HepG2 (cell line): ENCODE measurements around the gene ITGB5. TPM values are rescaled to one million over a fixed set of nuclear protein-coding genes. Genes with fewer than 3 reads are reported as not detected.
A peak's percentile ranks its signal among the peaks of the same experiment; 100 is the strongest.

Source experiments
- ATF4 ChIP-seq, 2 experiments: fragments of 450-650 bp in 1 of 2; sonication (generic) in 1 of 2; formaldehyde crosslinking; IDR thresholded peaks; 2 replicates each; pipeline versions ENCODE4 v1.5.0 to v1.8.0; 2020 to 2022; ENCODE audit warnings: mild to moderate bottlenecking in 1 of 2, missing genetic modification reagents in 1 of 2
- HNF4G ChIP-seq, 2 experiments: sonication (generic) in 1 of 2; formaldehyde crosslinking in 1 of 2; IDR thresholded peaks; 2 replicates each; pipeline versions ENCODE4 v1.4.0 to v1.6.1; 2011 to 2020; ENCODE audit warnings: borderline replicate concordance in 2 of 2, low read depth in 2 of 2, mild to moderate bottlenecking in 2 of 2, low read length in 1 of 2, missing genetic modification reagents in 1 of 2, moderate library complexity in 1 of 2
- HNRNPH1 ChIP-seq: fragments of 200-400 bp; formaldehyde crosslinking; optimal IDR thresholded peaks from 2 replicates; pipeline ENCODE3; 2017; ENCODE audit warnings: mild to moderate bottlenecking, low read depth, low read length
- MTA3 ChIP-seq: sonication (generic); formaldehyde crosslinking; IDR thresholded peaks from 2 replicates; pipeline ENCODE4 v1.4.0; 2020; ENCODE audit warnings: missing genetic modification reagents
- NCOA1 ChIP-seq: sonication (generic); formaldehyde crosslinking; IDR thresholded peaks from 2 replicates; pipeline ENCODE4 v1.9.0; 2021; ENCODE audit warnings: missing genetic modification reagents
- NR2F1 ChIP-seq, 2 experiments: fragments of 450-650 bp in 1 of 2; formaldehyde crosslinking in 1 of 2; IDR thresholded peaks; 2 replicates each; pipeline versions ENCODE4 v1.5.0 to v1.6.1; 2016 to 2020; ENCODE audit warnings: mild to moderate bottlenecking in 1 of 2, missing compliant biosample characterization in 1 of 2, missing genetic modification reagents in 1 of 2, moderate library complexity in 1 of 2
- PITX1 ChIP-seq: sonication (generic); formaldehyde crosslinking; IDR thresholded peaks from 2 replicates; pipeline ENCODE4 v1.5.1; 2020; ENCODE audit warnings: mild to moderate bottlenecking, missing genetic modification reagents
- RBM22 ChIP-seq: fragments of 200-400 bp; formaldehyde crosslinking; optimal IDR thresholded peaks from 2 replicates; pipeline ENCODE3; 2017; ENCODE audit warnings: mild to moderate bottlenecking, low read length, moderate library complexity
- RFX3 ChIP-seq: IDR thresholded peaks from 2 replicates; pipeline ENCODE4 v1.6.1; 2016; ENCODE audit warnings: missing biosample characterization, missing genetic modification reagents
- ZNF138 ChIP-seq: sonication (generic); formaldehyde crosslinking; IDR thresholded peaks from 2 replicates; pipeline ENCODE4 v1.5.0; 2020; ENCODE audit warnings: mild to moderate bottlenecking, low read depth, missing genetic modification reagents
- ZNF510 ChIP-seq: sonication (generic); formaldehyde crosslinking; IDR thresholded peaks from 2 replicates; pipeline ENCODE4 v1.4.0; 2020; ENCODE audit warnings: low read depth, mild to moderate bottlenecking, missing genetic modification reagents
- ZNF737 ChIP-seq: sonication (generic); formaldehyde crosslinking; IDR thresholded peaks from 2 replicates; pipeline ENCODE4 v1.5.0; 2020; ENCODE audit warnings: missing genetic modification reagents, mild to moderate bottlenecking, borderline replicate concordance
- polyA plus RNA-seq, 8 experiments: library from polyadenylated mRNA; depleted of rRNA in 3 of 8; stranded (reverse) in 7 of 8; unstranded in 1 of 8; fragments of >200 nt; fragmentation: Illumina TruSeq in 4 of 8; extraction: Trizol in 4 of 8; gene quantifications; 2 replicates each; pipeline versions ENCODE4 v1.2.1 to v1.2.3, GENCODE V29; 2011 to 2016; ENCODE audit warnings: low read depth in 4 of 8, missing spikeins in 1 of 8, mixed read lengths in 1 of 8; ENCODE audit not compliant: insufficient read depth in 1 of 8
- total RNA-seq, 5 experiments: library from RNA; depleted of rRNA; stranded (reverse); fragments of >200 nt; fragmentation: Illumina TruSeq; extraction: Trizol; gene quantifications; 2 replicates each; pipeline ENCODE4 v1.2.3, GENCODE V29; 2016; ENCODE audit warnings: low read depth in 1 of 5
- TF ChIP-seq, protein P1 (sequence below): sonication (generic); formaldehyde crosslinking; IDR thresholded peaks from 2 replicates; pipeline ENCODE4 v1.5.0; 2020; ENCODE audit warnings: missing genetic modification reagents, mild to moderate bottlenecking, borderline replicate concordance
- TF ChIP-seq, protein P2 (sequence below): sonication (generic); formaldehyde crosslinking; IDR thresholded peaks from 2 replicates; pipeline ENCODE4 v1.8.1; 2023; ENCODE audit warnings: mild to moderate bottlenecking, inconsistent platforms, moderate library complexity, missing genetic modification reagents, borderline replicate concordance
- TF ChIP-seq, protein P3 (sequence below): sonication (generic); formaldehyde crosslinking; IDR thresholded peaks from 2 replicates; pipeline ENCODE4 v1.5.0; 2020; ENCODE audit warnings: mild to moderate bottlenecking, missing genetic modification reagents
- TF ChIP-seq, protein P4 (sequence below): sonication (generic); formaldehyde crosslinking; IDR thresholded peaks from 2 replicates; pipeline ENCODE4 v1.8.0; 2022; ENCODE audit warnings: mild to moderate bottlenecking, missing genetic modification reagents; ENCODE audit not compliant: insufficient replicate concordance
- TF ChIP-seq, protein P5 (sequence below): sonication (generic); formaldehyde crosslinking; IDR thresholded peaks from 2 replicates; pipeline ENCODE4 v1.5.0; 2020; ENCODE audit warnings: missing genetic modification reagents

Gene ITGB5
- total and polyA plus RNA-seq, 2 of the 13 experiments (the other 11 are each of a cell fraction or from before 2014, with no cell fraction given) = 74.1 to 343 TPM

DNA sequence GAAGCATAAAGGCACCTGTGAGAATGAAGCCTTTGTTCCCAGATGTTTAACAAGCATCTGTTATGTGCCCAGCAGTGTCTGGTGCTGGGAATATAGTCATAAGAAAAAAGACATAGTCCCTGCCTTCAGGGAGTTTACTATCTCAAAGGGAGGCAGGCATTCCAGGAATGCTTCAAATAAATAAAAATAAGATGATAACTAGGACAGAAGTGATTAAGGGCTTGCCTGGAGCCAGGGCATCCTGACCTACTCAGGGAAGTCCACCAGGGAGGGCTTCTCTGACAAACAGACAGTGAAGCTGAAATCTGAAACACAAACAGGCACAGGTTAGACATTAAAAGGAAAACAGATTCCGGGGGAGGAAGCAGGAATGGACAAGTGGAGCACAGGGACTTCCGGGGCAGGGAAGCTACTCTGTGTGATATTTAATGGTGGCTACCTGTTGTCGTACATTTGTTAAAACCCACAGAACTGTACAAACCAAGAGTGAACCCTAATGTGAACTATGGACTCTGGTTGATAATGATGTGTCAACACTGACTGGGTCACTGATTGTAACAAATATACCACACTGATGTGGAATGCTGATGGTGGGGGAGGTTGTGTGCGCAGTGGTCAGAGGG is 53.3 kb downstream of the ITGB5 start (continued):
- no peak for TF ChIP-seq RBM22
- TF ChIP-seq, protein P1, sequence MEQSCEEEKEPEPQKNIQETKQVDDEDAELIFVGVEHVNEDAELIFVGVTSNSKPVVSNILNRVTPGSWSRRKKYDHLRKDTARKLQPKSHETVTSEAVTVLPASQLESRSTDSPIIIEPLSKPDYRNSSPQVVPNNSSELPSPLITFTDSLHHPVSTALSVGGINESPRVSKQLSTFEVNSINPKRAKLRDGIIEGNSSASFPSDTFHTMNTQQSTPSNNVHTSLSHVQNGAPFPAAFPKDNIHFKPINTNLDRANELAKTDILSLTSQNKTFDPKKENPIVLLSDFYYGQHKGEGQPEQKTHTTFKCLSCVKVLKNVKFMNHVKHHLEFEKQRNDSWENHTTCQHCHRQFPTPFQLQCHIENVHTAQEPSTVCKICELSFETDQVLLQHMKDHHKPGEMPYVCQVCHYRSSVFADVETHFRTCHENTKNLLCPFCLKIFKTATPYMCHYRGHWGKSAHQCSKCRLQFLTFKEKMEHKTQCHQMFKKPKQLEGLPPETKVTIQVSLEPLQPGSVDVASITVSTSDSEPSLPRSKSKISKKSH = no peak
- TF ChIP-seq NCOA1 (CRISPR knock-in tag) = 0 out of 2 replicates have a peak, but pooled peaks have one; percentile 49
- TF ChIP-seq, protein P2, sequence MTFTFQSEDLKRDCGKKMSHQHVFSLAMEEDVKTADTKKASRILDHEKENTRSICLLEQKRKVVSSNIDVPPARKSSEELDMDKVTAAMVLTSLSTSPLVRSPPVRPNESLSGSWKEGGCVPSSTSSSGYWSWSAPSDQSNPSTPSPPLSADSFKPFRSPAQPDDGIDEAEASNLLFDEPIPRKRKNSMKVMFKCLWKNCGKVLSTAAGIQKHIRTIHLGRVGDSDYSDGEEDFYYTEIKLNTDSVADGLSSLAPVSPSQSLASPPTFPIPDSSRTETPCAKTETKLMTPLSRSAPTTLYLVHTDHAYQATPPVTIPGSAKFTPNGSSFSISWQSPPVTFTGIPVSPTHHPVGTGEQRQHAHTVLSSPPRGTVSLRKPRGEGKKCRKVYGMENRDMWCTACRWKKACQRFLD (CRISPR knock-in tag) = no peak
- TF ChIP-seq, protein P3, sequence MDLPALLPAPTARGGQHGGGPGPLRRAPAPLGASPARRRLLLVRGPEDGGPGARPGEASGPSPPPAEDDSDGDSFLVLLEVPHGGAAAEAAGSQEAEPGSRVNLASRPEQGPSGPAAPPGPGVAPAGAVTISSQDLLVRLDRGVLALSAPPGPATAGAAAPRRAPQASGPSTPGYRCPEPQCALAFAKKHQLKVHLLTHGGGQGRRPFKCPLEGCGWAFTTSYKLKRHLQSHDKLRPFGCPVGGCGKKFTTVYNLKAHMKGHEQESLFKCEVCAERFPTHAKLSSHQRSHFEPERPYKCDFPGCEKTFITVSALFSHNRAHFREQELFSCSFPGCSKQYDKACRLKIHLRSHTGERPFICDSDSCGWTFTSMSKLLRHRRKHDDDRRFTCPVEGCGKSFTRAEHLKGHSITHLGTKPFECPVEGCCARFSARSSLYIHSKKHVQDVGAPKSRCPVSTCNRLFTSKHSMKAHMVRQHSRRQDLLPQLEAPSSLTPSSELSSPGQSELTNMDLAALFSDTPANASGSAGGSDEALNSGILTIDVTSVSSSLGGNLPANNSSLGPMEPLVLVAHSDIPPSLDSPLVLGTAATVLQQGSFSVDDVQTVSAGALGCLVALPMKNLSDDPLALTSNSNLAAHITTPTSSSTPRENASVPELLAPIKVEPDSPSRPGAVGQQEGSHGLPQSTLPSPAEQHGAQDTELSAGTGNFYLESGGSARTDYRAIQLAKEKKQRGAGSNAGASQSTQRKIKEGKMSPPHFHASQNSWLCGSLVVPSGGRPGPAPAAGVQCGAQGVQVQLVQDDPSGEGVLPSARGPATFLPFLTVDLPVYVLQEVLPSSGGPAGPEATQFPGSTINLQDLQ (CRISPR knock-in tag) = no peak
- peak; percentile 74 to 81 for TF ChIP-seq NR2F1 (CRISPR knock-in tag; IDR thresholded peaks at IDR 0.05)
- TF ChIP-seq, protein P4, sequence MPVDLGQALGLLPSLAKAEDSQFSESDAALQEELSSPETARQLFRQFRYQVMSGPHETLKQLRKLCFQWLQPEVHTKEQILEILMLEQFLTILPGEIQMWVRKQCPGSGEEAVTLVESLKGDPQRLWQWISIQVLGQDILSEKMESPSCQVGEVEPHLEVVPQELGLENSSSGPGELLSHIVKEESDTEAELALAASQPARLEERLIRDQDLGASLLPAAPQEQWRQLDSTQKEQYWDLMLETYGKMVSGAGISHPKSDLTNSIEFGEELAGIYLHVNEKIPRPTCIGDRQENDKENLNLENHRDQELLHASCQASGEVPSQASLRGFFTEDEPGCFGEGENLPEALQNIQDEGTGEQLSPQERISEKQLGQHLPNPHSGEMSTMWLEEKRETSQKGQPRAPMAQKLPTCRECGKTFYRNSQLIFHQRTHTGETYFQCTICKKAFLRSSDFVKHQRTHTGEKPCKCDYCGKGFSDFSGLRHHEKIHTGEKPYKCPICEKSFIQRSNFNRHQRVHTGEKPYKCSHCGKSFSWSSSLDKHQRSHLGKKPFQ (CRISPR knock-in tag) = peak; percentile 91
- no peak for TF ChIP-seq PITX1 (CRISPR knock-in tag)
- no peak for TF ChIP-seq ZNF510 (CRISPR knock-in tag)
- no peak for TF ChIP-seq ZNF737 (CRISPR knock-in tag)
- TF ChIP-seq RFX3 (CRISPR knock-in tag) = no peak
- TF ChIP-seq ATF4 (CRISPR knock-in tag; IDR thresholded peaks at IDR 0.05) = peak in 1 of 2 experiments; percentile 54; a peak in 1 of 4 replicates
- no peak for TF ChIP-seq HNRNPH1
- TF ChIP-seq, protein P5, sequence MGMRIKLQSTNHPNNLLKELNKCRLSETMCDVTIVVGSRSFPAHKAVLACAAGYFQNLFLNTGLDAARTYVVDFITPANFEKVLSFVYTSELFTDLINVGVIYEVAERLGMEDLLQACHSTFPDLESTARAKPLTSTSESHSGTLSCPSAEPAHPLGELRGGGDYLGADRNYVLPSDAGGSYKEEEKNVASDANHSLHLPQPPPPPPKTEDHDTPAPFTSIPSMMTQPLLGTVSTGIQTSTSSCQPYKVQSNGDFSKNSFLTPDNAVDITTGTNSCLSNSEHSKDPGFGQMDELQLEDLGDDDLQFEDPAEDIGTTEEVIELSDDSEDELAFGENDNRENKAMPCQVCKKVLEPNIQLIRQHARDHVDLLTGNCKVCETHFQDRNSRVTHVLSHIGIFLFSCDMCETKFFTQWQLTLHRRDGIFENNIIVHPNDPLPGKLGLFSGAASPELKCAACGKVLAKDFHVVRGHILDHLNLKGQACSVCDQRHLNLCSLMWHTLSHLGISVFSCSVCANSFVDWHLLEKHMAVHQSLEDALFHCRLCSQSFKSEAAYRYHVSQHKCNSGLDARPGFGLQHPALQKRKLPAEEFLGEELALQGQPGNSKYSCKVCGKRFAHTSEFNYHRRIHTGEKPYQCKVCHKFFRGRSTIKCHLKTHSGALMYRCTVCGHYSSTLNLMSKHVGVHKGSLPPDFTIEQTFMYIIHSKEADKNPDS (CRISPR knock-in tag) = peak; percentile 39; the same call in 1 of the 2 replicates
- TF ChIP-seq HNF4G (IDR thresholded peaks at IDR 0.05; ENCODE audit: borderline replicate concordance, low read depth, low read length) = peak; percentile 98
- peak; percentile 76; the same call in 1 of the 2 replicates for TF ChIP-seq HNF4G (CRISPR knock-in tag; IDR thresholded peaks at IDR 0.05; ENCODE audit: borderline replicate concordance, low read depth)
- TF ChIP-seq ZNF138 (CRISPR knock-in tag) = no peak
- no peak for TF ChIP-seq MTA3 (CRISPR knock-in tag)
